Amniotic epithelial cell (primary cell): Measurements from ENCODE around the gene PRR16.

ENCODE experiments used
- DNase-seq: peaks from one replicate; pipeline ENCODE4 v3.0.0-alpha.2; 2010; ENCODE audit warnings: low read depth

PRR16 gene

DNA sequence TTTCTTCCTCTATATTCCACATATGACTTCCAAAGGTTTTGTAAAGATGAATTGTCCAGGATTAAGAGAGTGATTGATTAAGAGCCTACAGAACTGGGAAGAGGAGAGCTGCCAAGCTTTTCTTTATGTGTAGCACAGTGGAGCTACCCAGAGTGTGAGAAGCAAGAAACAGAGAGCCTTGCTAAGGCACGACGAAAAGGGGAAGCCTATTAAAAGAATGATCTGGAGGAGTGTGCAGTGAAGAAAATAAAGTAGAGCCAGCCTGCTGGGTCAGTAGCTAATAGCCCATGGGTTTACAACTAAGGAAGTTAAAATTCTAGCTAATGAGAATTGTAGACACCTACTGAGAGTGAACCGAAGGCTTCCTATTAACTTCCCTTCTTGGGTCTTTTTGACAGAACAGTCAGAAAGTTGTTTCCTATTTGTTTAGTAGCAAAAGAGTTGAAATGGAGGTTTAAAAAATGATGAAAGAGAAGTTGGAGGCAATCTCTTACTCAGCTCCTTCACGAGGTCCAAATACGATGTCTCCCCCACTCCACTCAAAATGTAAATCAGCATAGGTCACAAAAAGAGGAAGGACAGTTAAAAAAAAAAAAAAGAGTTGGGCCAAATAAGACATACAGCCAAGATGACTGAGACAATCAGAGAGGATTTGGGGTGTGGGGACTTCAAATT, 957 bp upstream of the PRR16 start:
- DNase-seq, result no peak

DNA sequence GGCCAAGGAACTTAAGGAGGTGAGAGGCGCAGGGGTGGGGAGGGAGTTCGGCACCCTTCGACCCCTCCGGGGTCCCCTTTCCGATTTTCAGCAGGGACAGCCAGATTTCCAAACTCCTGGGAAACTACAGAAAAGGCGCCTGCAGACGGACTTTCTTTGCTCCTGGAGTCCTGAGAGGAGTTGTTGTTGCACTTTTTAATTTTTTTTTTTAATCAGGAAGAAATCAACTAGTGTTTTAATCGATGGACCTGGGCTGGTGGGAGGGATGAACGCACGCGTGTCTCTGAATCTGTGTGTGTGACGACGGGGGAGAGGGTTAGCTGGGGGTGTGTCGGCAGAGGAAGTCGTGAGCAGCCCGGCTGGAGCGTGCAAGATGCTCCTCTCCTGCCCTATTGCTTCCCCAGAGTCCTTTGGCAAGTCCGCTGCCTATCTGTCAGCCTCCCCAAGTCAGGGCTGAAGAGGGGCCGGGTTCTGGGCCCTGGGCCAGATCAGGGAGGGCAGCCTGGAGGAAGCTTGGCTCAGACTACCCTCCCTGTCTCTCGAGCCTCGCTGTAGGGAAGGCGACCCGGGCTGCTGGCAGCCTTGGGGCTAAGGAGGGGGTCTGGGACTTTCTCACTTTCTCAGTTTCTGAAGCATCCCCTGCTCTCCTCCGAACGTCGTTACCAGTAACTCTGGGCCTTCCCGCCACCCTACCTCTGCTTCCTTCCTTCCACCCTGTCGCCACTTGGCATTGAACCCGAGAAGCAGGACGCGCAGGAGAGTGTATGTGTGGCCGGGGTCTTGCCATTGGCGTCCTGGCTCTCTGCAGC, 731 bp downstream of the PRR16 start:
- DNase-seq, result peak; percentile 53

GRCh38 chr5:120465436-120465961, 1.4 kb downstream of the PRR16 start:
- DNase-seq, result peak; percentile 43

GRCh38 chr5:120466341-120467006, 2.4 kb downstream of the PRR16 start:
- peak; percentile 21 for DNase-seq

- no peak for DNase-seq
Observed at GRCh38 chr5:120471971-120472370, 7.9 kb downstream of the PRR16 start.

DNA sequence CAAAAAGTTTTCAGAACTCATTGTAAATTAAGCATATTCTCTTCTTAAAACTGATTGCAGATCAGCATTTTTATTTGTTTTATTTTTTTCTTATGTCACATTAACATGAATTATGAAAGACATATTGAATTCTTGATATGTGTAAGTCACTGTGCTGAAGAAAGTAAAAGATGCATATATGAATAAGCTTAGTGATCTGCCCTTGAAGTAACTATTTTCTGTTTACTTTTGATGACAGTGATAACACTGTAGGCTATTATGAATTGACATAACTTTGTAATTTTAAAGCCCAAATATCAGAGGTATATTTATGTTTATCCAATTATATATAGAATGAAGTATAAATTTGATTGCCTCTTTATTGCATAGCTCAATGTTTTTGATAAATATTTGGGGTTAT, 8.8 kb downstream of the PRR16 start:
- DNase-seq, result no peak

GRCh38 chr5:120473332-120473731, 9.2 kb downstream of the PRR16 start:
- no peak for DNase-seq

- DNase-seq, result no peak
Observed at GRCh38 chr5:120476063-120476462, 12.0 kb downstream of the PRR16 start.

GRCh38 chr5:120479066-120479465, 15.0 kb downstream of the PRR16 start:
- DNase-seq, result peak; percentile 24

GRCh38 chr5:120499876-120500563, 35.9 kb downstream of the PRR16 start:
- DNase-seq, result no peak

GRCh38 chr5:120502531-120502930, 38.4 kb downstream of the PRR16 start:
- no peak for DNase-seq

DNA sequence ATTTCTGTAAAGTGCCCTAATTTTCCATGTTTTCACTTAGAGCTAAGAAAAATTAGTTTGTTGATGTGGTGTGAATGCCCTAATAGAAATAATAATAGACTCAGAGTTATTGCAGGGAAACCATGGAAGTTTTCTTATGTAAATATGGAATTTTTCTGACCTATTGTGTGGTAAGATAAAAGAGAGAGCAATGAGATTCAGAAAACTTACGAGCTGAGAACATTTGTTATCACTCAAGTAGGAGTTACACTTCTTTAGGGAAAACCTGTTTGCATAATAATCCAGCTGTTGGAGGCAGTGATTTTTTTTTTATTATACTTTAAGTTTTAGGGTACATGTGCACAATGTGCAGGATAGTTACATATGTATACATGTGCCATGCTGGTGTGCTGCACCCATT, 39.2 kb downstream of the PRR16 start:
- DNase-seq, result no peak

DNA sequence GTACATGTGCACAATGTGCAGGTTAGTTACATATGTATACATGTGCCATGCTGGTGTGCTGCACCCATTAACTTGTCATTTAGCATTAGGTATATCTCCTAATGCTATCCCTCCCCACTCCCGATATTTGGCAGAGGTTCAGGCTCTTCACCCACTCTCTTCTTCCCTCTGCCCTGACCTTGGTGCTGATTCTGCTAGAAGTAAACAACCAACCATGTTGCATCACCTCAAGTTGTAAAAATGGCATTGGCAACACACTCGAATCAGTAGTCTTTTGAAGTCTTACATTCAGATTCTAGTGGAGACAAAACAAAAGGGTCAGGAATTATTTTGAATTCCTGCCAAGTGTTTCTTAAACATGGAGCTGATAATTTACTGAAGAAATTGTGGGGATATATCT, 40.0 kb downstream of the PRR16 start:
- peak; percentile 50 for DNase-seq

GRCh38 chr5:120507197-120507596, 43.1 kb downstream of the PRR16 start:
- DNase-seq, result no peak

DNA sequence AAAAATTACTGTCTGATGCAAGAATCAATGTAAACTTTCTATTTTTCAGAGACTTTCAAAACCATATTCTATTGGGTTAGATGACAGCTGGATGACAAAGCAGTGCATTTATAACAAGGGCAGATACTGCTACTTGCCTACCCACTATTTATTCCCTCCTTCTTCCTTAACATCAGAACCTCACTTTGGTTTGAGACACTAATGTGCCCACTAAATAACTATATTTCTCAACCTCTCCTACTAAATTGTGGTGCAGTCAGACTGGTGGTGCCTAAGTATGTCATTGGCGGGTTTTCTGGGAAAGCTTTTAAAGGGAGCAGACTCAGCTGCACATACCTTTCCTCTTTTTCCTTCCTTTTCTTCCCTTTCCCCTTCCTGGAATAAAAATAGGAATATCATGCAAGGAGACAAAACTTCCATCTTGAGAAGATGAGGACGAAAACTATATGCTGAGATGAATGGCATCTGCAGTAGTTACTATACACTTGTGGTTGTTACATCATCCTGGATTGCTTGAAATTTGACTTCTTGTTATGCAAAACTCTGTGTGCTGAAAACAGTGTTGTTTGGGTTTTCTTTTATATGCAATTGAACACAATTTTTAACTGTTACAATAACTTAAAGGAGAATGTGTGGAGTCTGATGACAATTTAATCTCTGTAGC, 43.8 kb downstream of the PRR16 start:
- DNase-seq, result peak; percentile 27

DNA sequence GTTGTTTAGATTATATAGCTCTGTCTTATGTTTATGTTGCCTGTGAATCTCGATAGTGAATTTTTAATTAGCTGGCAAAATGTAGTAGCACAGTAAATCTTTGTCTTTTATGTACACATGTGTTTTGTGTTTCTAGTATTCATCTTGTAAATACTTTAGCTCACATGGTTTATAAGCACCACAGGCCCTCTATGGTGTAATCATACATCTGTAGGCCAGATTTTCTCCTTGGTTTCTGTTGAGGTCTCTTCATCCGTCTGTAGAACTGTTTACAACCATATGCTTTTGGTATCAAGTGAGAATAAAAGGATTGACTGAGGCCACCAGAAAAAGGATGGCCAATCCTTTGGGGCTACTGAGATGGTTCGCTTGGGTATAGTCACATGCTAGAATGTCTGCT, 45.0 kb downstream of the PRR16 start:
- no peak for DNase-seq

DNA sequence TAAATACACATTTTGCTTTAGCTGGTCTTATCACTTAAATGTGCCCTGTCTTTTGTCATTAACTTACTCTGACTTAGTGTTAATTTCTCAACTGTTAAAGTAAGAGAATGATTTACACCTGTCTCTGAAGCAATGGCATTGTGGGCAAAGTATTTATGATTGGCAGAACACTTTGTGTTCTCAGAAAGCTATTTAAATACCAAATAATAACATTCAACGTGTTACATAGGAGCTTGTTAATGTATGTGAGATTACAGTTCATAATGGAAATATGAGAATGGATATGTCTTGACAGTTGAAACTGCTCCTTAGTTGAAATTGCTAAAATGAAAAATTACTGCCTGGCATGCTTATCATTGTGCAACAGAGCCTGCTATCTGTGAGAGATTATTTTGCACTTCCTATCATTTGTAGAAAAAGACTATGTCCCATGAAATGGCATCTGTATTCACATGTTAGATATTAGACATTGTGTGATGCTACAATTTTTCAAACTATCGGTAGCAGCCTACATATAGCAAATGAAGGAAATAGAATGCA, 46.1 kb downstream of the PRR16 start:
- DNase-seq, result peak; percentile 18

DNA sequence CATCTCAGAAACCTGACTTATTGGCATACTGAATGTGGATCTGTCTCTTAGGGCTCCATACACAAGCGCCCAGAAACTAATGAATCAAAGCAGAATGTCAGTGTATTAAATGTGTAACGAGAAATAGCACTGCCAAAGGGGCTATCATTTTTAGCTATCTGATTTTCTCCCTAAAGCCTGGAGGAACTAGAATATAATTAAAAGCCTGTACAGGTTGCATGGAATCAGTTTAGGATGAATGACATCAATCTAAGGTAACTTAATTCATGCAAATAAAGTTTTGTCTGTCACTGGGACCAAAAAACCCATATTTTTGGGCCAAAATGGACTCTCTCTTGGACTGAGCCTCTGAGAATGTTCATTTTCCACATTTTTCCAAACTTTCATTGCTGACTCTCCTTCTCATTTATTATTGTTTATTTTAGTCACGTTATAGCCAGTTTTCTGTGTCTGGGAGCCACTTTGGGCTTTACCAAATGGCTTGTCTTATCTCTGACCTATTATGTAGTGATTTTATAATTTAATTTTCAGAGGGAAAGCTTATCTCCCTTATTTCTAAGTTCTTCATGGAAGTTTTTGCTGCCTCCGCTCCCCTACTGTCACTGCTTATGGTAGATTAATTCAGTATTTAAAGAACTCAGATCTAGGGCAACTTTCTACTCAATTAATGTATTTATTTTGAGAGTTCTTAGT, 47.0 kb downstream of the PRR16 start:
- DNase-seq, result no peak

DNA sequence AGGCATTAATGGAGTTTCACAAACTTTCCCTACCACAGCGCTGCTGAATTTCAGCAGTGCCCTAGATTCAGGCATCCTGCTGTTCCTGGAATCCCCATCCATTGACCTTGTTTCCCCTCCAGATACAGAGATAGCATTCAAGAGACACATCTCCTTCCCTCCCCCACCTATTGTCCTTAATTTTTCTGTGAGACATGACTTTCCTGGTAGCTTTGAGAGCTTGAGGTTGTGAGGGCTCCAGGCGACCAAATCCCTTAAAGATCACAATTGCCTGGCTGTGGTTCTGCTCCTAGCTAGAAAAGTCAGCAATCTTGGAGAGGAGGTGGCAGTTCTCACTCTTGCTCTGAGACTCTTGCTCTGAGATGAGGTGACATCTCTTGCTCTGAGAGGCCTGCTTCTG, 48.0 kb downstream of the PRR16 start:
- DNase-seq, result peak; percentile 20

- no peak for DNase-seq
Observed at GRCh38 chr5:120512791-120513650, 48.9 kb downstream of the PRR16 start.
